Measurements from ENCODE around the gene EPHA6. TPM values are rescaled to one million over a fixed set of nuclear protein-coding genes. Genes with fewer than 3 reads are reported as not detected.
"Not testable (repeated sequence)": the region's sequence is repeated elsewhere in the genome, so short reads cannot be mapped to it uniquely, and the experiment has no call there.

Gene EPHA6
- total RNA-seq, 4 donors from 2014 or later: not detected

- Histone ChIP-seq H3K4me1 (no peaks in the 10 kb centered on the region), H3K27ac (no peak overlapping the region), H3K36me3 (no peaks in the 10 kb centered on the region), H3K9me3 (no peaks in the 10 kb centered on the region), H3K4me3 (no peak overlapping the region), H3K27me3 (no peaks in the 10 kb centered on the region)
- ATAC-seq: no peak
- intact Hi-C loops (cut with DNase I; ENCODE audit: low total_unique reads) (no loop called here), in situ Hi-C loops (cut with MboI; ENCODE audit: low sequenced_read_pairs in 4 of 4) (no loop called here)
- no peak for DNase-seq
- TF ChIP-seq, protein P1, sequence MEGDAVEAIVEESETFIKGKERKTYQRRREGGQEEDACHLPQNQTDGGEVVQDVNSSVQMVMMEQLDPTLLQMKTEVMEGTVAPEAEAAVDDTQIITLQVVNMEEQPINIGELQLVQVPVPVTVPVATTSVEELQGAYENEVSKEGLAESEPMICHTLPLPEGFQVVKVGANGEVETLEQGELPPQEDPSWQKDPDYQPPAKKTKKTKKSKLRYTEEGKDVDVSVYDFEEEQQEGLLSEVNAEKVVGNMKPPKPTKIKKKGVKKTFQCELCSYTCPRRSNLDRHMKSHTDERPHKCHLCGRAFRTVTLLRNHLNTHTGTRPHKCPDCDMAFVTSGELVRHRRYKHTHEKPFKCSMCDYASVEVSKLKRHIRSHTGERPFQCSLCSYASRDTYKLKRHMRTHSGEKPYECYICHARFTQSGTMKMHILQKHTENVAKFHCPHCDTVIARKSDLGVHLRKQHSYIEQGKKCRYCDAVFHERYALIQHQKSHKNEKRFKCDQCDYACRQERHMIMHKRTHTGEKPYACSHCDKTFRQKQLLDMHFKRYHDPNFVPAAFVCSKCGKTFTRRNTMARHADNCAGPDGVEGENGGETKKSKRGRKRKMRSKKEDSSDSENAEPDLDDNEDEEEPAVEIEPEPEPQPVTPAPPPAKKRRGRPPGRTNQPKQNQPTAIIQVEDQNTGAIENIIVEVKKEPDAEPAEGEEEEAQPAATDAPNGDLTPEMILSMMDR (IDR thresholded peaks at IDR 0.05 in 4 of 5, conservative IDR thresholded peaks at IDR 0.05 in 1 of 5): no peak
- TF ChIP-seq POLR2A (IDR thresholded peaks at IDR 0.05): no peak
These were observed 449.8 kb downstream of the EPHA6 start for GRCh38 chr3:97264180-97264579.

DNA sequence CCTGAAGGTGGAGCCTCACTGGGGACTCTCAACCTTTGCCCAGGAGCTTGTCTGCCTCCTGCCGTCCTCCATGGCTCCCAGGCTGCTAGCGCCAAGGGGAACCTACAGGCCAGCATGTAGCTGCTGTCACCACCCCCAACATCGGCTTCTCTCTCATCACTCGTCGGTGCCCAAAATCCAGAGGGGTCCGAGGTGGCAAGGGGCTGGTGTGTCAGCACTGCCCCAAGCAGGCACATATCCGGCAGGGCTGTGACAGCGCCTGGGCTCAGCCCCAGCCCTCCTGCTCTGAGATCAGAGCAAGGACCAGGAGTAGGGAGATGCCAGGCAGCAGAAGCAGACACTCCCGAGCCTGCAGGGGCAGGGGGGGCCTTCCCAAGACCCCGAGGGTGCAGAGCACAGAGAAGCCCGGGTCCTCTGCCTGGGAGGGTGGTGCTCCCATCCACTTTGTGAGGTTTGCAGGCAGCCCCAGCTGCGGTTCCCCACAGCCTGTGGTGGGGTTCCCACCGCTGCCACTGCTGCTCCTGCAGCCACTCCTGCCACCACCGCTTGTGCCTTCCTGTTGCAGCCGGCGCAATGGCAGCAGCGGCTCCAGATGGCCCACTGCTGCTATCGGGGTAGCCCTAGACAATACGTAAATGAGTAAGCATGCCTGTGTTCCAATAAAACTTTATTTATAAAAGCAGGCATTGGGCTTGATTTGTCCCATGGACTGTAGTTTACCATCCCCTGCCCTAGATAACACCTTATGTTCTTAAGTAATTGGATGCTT lies 451.0 kb downstream of the EPHA6 start:
- Histone ChIP-seq H3K27ac (no peak overlapping the region), H3K4me1 (no peaks in the 10 kb centered on the region), H3K4me3 (no peak overlapping the region), H3K36me3 (no peaks in the 10 kb centered on the region), H3K9me3 (no peaks in the 10 kb centered on the region), H3K27me3 (no peaks in the 10 kb centered on the region)
- TF ChIP-seq POLR2A (IDR thresholded peaks at IDR 0.05): no peak
- TF ChIP-seq, protein P1 (IDR thresholded peaks at IDR 0.05 in 4 of 5, conservative IDR thresholded peaks at IDR 0.05 in 1 of 5): no peak
- in situ Hi-C loops (cut with MboI; ENCODE audit: low sequenced_read_pairs in 4 of 4): no loop called here
- no peak for DNase-seq
- intact Hi-C loops (cut with DNase I; ENCODE audit: low total_unique reads): no loop called here
- no peak for ATAC-seq

GRCh38 chr3:97269202-97269601 lies 454.8 kb downstream of the EPHA6 start:
- TF ChIP-seq POLR2A (IDR thresholded peaks at IDR 0.05): no peak
- TF ChIP-seq, protein P1 (IDR thresholded peaks at IDR 0.05 in 4 of 5, conservative IDR thresholded peaks at IDR 0.05 in 1 of 5): no peak
- Histone ChIP-seq H3K4me3 (no peak overlapping the region), H3K27ac (no peak overlapping the region), H3K27me3 (no peaks in the 10 kb centered on the region), H3K36me3 (no peaks in the 10 kb centered on the region), H3K4me1 (no peaks in the 10 kb centered on the region), H3K9me3 (no peaks in the 10 kb centered on the region)
- ATAC-seq: no peak
- intact Hi-C loops (cut with DNase I; ENCODE audit: low total_unique reads) (no loop called here), in situ Hi-C loops (cut with MboI; ENCODE audit: low sequenced_read_pairs in 4 of 4) (no loop called here)
- no peak for DNase-seq

- not testable (repeated sequence) for H3K27ac ChIP-seq, ATAC-seq, H3K4me3 ChIP-seq
These were observed 462.6 kb downstream of the EPHA6 start for GRCh38 chr3:97276879-97277550.

GRCh38 chr3:97277708-97278107 lies 463.3 kb downstream of the EPHA6 start:
- Histone ChIP-seq H3K36me3 (no peaks in the 10 kb centered on the region), H3K9me3 (no peaks in the 10 kb centered on the region), H3K4me3 (no peak overlapping the region), H3K27me3 (no peaks in the 10 kb centered on the region), H3K4me1 (no peaks in the 10 kb centered on the region), H3K27ac (no peak overlapping the region)
- ATAC-seq (no peak), DNase-seq (no peak)
- intact Hi-C loops (cut with DNase I; ENCODE audit: low total_unique reads): no loop called here
- in situ Hi-C loops (cut with MboI; ENCODE audit: low sequenced_read_pairs in 4 of 4): no loop called here
- TF ChIP-seq, protein P1 (IDR thresholded peaks at IDR 0.05 in 4 of 5, conservative IDR thresholded peaks at IDR 0.05 in 1 of 5): no peak
- no peak for TF ChIP-seq POLR2A (IDR thresholded peaks at IDR 0.05)

More at GRCh38 chr3:97276879-97277550, 462.6 kb downstream of the EPHA6 start:
- H3K9me3 ChIP-seq; intact Hi-C loops (cut with DNase I; ENCODE audit: low total_unique reads); H3K36me3 ChIP-seq; DNase-seq; H3K27me3 ChIP-seq; in situ Hi-C loops (cut with MboI; ENCODE audit: low sequenced_read_pairs in 4 of 4); H3K4me1 ChIP-seq: not testable (repeated sequence)

Data from gastrocnemius medialis (tissue), 4 donors.